Mononuclear cell (primary cell): ENCODE measurements around the gene SLC39A3. TPM values are rescaled to one million over a fixed set of nuclear protein-coding genes. Genes with fewer than 3 reads are reported as not detected.
A peak's percentile ranks its signal among the peaks of the same experiment; 100 is the strongest.

Experiments
- H3K27me3 ChIP-seq: 2 replicates; pipeline ENCODE4 v1.6.0; 2011; ENCODE audit warnings: low read length, control low read depth; ENCODE audit not compliant: insufficient read depth
- H3K4me1 ChIP-seq: 2 replicates; pipeline ENCODE4 v1.5.1; 2011; ENCODE audit warnings: mild to moderate bottlenecking, low read length, control low read depth; ENCODE audit not compliant: insufficient read depth
- H3K4me3 ChIP-seq: 2 replicates; pipeline ENCODE4 v1.5.1; 2011; ENCODE audit warnings: mild to moderate bottlenecking, low read length, moderate library complexity
- H3K9me3 ChIP-seq: 2 replicates; pipeline ENCODE4 v1.5.1; 2011; ENCODE audit warnings: low read depth, mild to moderate bottlenecking, control low read depth, low read length
- total RNA-seq: library from RNA; depleted of rRNA; stranded (reverse); fragments of >200 nt; gene quantifications from one replicate; pipeline ENCODE4 v1.2.3, GENCODE V29; 2012

Gene SLC39A3, protein sequence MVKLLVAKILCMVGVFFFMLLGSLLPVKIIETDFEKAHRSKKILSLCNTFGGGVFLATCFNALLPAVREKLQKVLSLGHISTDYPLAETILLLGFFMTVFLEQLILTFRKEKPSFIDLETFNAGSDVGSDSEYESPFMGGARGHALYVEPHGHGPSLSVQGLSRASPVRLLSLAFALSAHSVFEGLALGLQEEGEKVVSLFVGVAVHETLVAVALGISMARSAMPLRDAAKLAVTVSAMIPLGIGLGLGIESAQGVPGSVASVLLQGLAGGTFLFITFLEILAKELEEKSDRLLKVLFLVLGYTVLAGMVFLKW
- total RNA-seq = 11.5 TPM

DNA sequence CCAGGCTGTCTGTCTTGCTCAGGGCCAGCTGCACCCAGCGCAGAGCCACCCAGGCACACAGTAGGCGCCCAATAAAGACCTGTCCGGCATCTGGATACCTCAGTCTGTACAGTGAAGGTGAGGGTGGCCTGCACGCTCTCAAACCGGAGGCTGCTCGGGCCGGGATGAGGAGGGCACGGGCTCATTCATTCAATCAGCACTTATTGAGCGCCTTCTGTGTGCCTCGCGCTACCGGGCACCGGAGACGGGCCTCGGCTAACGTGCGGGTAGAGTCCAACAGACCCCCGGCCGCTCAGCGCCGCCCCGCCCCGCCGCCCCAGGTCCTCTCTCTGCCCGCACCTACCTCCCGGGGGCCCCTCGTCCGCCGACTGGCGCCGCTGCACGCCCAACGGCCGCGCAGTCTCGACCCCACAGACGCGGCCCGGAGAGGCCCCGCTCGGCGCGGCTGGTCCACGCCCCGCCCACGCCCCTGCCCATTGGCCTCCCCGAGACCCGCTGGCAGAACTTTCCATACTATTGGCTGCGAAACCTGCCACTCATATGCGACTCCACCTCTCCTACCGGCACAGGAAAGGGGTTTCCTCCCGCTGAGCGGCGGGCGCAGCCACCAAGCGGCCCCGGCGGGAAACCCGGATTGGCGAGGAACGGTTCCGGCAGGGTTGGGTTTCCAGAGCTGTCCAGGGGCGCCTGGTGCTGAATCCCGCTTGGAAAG lies at the start of gene SLC39A3:
SLC39A3 (minus strand) TSS at position 416 of the 712 bp plus-strand sequence. CDS start 2,760 bp downstream, outside the sequence.
- no peaks in the 10 kb centered on the region for H3K9me3 ChIP-seq
- no peaks in the 10 kb centered on the region for H3K27me3 ChIP-seq
- peak within 1 kb of the TSS; percentile 64 for H3K4me3 ChIP-seq
- H3K4me1 ChIP-seq = peaks cover 32% of the 10 kb centered on the region

DNA sequence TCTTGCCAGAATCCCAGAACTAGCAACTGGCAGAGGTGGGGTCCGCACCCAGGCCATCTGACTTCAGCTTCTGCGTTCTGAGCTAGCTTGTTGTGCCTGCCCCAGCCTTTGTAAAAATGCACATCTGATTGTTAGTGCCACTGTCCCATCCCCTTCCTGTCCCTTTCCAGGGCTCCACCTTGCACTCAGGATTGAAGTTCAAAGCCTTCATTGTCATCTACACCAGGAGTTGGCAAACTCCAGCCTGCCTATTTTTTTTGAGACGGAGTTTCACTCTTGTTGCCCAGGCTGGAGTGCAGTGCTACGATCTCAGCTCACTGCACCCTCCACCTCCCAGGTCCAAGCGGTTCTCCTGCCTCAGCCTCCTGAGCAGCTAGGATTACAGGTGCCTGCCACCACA lies 48.4 kb upstream of the SLC39A3 start:
- no peak overlapping the region for H3K4me3 ChIP-seq
- no peaks in the 10 kb centered on the region for H3K27me3 ChIP-seq
- H3K9me3 ChIP-seq = no peaks in the 10 kb centered on the region
- peaks cover 29% of the 10 kb centered on the region for H3K4me1 ChIP-seq

- Histone ChIP-seq H3K4me3 (no peak overlapping the region), H3K27me3 (no peaks in the 10 kb centered on the region), H3K4me1 (peaks cover 37% of the 10 kb centered on the region), H3K9me3 (no peaks in the 10 kb centered on the region)
Measured at GRCh38 chr19:2787115-2787514, 47.3 kb upstream of the SLC39A3 start.

DNA sequence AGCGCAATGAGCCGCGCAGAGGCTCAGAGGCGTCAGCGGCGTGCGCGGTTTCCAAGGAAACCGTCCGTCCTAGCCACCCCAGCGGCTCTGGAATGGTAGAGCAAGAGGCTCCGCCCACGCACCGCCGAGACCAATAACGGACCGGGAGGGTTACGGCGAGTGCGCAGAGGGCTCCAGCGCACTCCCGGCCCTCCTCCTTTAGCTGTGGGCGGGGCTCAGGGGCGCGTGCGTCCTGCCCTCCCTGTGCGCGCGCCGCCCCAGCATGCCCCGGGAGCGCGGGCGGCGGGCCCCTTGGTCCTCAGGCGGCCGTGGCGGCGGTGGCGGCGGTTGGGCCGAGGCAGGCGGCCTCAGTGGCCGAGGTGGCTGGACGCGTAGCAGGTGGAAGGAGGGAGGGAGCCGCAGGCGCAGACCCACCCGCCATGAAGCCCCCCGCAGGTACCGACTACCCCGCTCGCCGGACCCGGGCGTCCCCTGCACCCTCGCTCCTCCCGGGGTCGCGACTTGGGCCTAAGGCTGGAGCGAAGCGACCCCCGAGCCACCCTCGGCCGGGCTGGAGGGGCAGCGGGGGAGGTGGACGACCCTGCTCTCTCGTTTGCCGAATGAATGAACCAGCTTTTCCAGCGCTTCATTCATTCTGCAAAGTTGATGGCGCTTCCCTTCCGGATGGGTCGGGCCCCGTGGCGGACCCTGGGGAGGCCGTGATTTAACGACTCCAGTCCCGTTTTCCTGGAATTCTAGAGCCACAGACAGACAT lies 45.6 kb upstream of the SLC39A3 start, which contains the start of gene THOP1:
THOP1 (plus strand) TSS at position 260 of the 754 bp plus-strand sequence; CDS start at position 420, 160 bp downstream.
- no peaks in the 10 kb centered on the region for H3K9me3 ChIP-seq
- peak within 1 kb of the TSS; percentile 71 for H3K4me3 ChIP-seq
- H3K4me1 ChIP-seq = peaks cover 50% of the 10 kb centered on the region
- H3K27me3 ChIP-seq = no peaks in the 10 kb centered on the region

DNA sequence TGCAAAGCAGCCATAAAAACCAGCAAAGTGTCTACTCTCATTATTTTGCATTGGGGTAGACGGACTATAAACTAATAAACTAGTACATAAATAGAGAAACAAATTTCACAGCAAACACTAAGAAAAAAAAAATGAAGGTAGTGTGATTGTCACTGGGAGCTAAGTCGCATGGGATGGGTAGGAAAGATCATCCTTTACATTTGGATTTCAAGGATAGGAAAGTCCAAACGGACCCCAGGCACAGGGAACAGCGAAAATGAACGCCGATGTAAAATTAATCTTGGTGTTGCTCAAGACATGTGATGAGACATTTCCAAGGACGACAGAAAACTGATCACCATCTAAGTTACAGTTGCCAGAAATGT lies 43.9 kb upstream of the SLC39A3 start:
- H3K4me1 ChIP-seq = peaks cover 50% of the 10 kb centered on the region
- H3K9me3 ChIP-seq = no peaks in the 10 kb centered on the region
- H3K27me3 ChIP-seq = no peaks in the 10 kb centered on the region
- no peak overlapping the region for H3K4me3 ChIP-seq

- Histone ChIP-seq H3K9me3 (no peaks in the 10 kb centered on the region), H3K4me3 (peak within 1 kb of the TSS; percentile 98), H3K27me3 (no peaks in the 10 kb centered on the region), H3K4me1 (peaks cover 50% of the 10 kb centered on the region)
Measured at GRCh38 chr19:2782936-2783780, 43.3 kb upstream of the SLC39A3 start, which contains the start of gene SGTA. Gene SGTA (minus strand): TSS chr19:2783273. CDS start chr19:2769068, 14,205 bp downstream.

GRCh38 chr19:2782329-2782935 lies 42.6 kb upstream of the SLC39A3 start:
- Histone ChIP-seq H3K27me3 (no peaks in the 10 kb centered on the region), H3K9me3 (no peaks in the 10 kb centered on the region), H3K4me1 (peaks cover 50% of the 10 kb centered on the region), H3K4me3 (peak overlapping the region; percentile 98)

- H3K4me1 ChIP-seq = peaks cover 51% of the 10 kb centered on the region
- no peaks in the 10 kb centered on the region for H3K9me3 ChIP-seq
- no peak overlapping the region for H3K4me3 ChIP-seq
- H3K27me3 ChIP-seq = no peaks in the 10 kb centered on the region
Measured at GRCh38 chr19:2780284-2780683, 40.5 kb upstream of the SLC39A3 start.

- Histone ChIP-seq H3K4me1 (peaks cover 51% of the 10 kb centered on the region), H3K4me3 (no peak overlapping the region), H3K27me3 (no peaks in the 10 kb centered on the region), H3K9me3 (no peaks in the 10 kb centered on the region)
Measured at GRCh38 chr19:2779121-2779740, 39.4 kb upstream of the SLC39A3 start.

DNA sequence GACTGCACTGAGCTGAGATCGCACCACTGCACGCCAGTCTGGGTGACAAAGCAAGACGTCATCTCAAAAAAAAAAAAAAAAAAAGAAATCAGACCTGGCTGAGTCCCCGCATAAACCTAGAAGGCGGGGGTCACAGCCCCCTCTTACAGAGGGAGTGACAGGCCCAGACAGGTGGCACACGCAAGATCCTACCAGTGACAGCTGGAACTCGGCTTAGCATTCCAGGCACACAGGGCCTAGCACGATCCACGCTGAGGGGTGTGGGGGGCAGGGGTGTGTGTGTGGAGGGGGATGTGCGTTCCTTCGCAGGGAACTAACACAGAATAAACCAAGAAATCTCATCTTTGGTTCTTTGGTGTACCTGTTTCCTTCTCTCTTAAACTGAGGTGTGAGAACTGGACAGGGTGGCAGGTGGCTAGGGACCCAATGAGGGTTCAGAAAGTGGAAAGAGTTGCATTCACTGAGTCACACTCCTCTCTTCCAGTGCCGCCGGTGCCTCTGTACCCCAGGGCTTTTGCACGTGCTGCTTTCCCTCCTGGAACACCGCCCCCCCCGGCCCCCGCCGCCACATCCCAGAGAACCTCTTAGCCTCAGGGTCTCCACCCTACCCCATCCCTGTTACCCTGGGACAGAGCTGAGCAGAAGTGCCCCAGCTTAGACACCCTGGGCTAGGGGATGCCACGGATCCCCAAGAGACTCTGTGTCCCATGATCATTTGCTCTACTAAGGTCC lies 38.3 kb upstream of the SLC39A3 start:
- H3K4me1 ChIP-seq = peaks cover 42% of the 10 kb centered on the region
- no peak overlapping the region for H3K4me3 ChIP-seq
- no peaks in the 10 kb centered on the region for H3K9me3 ChIP-seq
- no peaks in the 10 kb centered on the region for H3K27me3 ChIP-seq

DNA sequence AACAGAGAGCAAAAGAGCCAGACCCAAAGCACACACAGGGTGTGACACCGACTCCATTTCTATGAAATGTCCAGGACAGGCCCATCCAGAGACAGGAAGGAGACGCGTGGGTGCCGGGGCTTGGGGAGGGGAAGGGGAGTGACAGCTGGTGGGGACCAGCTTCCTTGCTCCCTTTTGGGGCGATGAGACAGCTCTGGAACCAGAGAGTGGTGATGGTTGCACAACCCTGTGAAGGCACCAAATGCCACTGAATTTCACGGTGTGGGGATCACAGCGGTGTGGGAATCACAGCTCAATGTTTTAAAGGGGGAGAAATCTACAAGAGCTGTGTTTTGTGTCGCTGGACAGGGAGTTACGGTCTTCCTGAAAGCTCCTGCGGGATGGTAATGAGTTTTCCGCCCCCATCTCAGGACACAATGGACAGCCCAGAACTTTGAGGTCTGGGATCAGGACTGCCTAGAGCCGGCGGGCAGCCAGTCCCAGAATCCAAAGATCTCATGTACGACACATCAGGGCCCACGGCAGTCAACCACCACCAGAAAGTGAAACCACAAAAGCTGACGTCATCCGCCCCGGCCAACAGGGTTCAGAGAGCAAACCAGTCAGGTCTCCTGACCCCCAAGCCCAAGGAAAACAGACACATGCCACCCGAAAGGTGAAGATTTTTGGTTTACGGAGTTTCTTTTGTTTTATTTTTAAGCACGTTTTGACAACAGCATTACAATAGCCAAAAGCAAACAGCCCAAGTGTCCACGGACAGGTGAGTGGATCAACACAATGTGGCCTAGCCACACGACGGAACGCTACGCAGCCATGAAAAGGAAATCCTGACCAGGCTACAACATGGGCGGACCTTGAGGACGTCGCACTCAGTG lies 36.0 kb upstream of the SLC39A3 start:
- peaks cover 21% of the 10 kb centered on the region for H3K4me1 ChIP-seq
- H3K27me3 ChIP-seq = no peaks in the 10 kb centered on the region
- peak overlapping the region; percentile 24 for H3K4me3 ChIP-seq
- H3K9me3 ChIP-seq = no peaks in the 10 kb centered on the region

DNA sequence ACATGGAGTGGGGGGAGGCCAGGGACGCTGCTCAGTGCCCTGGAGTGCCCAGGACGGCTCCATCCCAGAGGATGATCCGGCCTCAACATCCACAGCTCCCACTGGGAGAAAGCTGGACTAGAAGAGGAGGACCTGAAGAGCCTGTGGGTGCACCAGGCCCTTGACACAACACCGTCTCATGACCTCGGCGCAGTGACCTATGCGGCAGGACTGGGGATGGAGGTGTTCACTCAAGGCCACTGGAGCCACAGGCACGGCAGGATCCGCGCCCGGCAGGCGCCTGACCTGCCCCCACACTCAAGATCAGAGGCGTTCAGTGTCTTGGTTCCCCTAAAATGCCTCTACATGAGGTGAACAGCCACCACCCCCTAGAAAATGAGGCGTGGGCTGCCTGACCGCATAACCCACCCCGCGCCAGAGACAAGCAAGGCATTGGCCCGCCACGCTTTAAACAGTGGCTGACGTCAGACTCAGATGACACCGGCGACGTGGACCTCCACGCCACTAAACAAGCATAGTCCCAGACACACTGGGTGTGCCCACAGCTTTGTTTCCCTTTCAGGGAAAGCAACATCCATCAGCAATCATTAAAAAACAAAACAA lies 35.2 kb upstream of the SLC39A3 start:
- no peak overlapping the region for H3K4me3 ChIP-seq

More for the DNA sequence above, 35.2 kb upstream of the SLC39A3 start:
- Histone ChIP-seq H3K9me3 (no peaks in the 10 kb centered on the region), H3K4me1 (peaks cover 28% of the 10 kb centered on the region), H3K27me3 (no peaks in the 10 kb centered on the region)
